Progenitor cell of endocrine pancreas (in vitro differentiated cells): ENCODE data around the gene ZNF488. TPM values are rescaled to one million over a fixed set of nuclear protein-coding genes. Genes with fewer than 3 reads are reported as not detected.
"Not testable (repeated sequence)": the region's sequence is repeated elsewhere in the genome, so short reads cannot be mapped to it uniquely, and the experiment has no call there.

Experiments used
- DNase-seq: peaks from one replicate; pipeline ENCODE4 v3.0.0; 2021; ENCODE audit warnings: low spot score; ENCODE audit not compliant: unreplicated experiment
- H3K27ac Mint-ChIP-seq: 2 replicates; pipeline ENCODE4 v1.8.0; 2021; ENCODE audit warnings: mild to moderate bottlenecking, moderate library complexity, mixed read lengths
- H3K27me3 Mint-ChIP-seq: 2 replicates; pipeline ENCODE4 v1.8.0; 2021; ENCODE audit warnings: mixed read lengths
- H3K36me3 Mint-ChIP-seq: 2 replicates; pipeline ENCODE4 v1.8.0; 2022; ENCODE audit warnings: mixed read lengths; ENCODE audit not compliant: insufficient read depth
- H3K4me1 Mint-ChIP-seq: 2 replicates; pipeline ENCODE4 v1.8.0; 2021; ENCODE audit warnings: low read depth, mixed read lengths
- H3K4me3 Mint-ChIP-seq: 2 replicates; pipeline ENCODE4 v1.8.0; 2021; ENCODE audit warnings: low read depth, mild to moderate bottlenecking, moderate library complexity, mixed read lengths
- H3K9me3 Mint-ChIP-seq: 2 replicates; pipeline ENCODE4 v1.8.0; 2021; ENCODE audit warnings: low read depth, mixed read lengths
- CTCF ChIP-seq: fragments of 200-600 bp; sonication (generic); IDR thresholded peaks from one replicate; pipeline ENCODE4 v1.5.0; 2021; ENCODE audit warnings: antibody characterized with exemption, mild to moderate bottlenecking; ENCODE audit not compliant: unreplicated experiment
- total RNA-seq: library from RNA; stranded (reverse); gene quantifications from 2 replicates; pipeline ENCODE4 v1.2.1, GENCODE V29; 2021

The ZNF488 gene
- total RNA-seq, 1 donor from 2014 or later = 1.0 TPM

GRCh38 chr10:47388879-47389278 lies 4.8 kb upstream of the ZNF488 start:
- Mint-ChIP-seq H3K4me3 (no peak overlapping the region), H3K36me3 (no peaks in the 10 kb centered on the region), H3K27ac (no peak overlapping the region), H3K9me3 (no peaks in the 10 kb centered on the region), H3K27me3 (peaks cover 33% of the 10 kb centered on the region), H3K4me1 (peaks cover 4% of the 10 kb centered on the region)
- no peak for TF ChIP-seq CTCF
- DNase-seq = no peak

GRCh38 chr10:47386104-47386503 lies 2.0 kb upstream of the ZNF488 start:
- H3K27me3 Mint-ChIP-seq = peaks cover 50% of the 10 kb centered on the region
- peaks cover 17% of the 10 kb centered on the region for H3K4me1 Mint-ChIP-seq
- H3K36me3 Mint-ChIP-seq, H3K4me3 Mint-ChIP-seq, H3K27ac Mint-ChIP-seq, H3K9me3 Mint-ChIP-seq, DNase-seq: not testable (repeated sequence)

GRCh38 chr10:47383261-47384147 lies 589 bp downstream of the ZNF488 start:
- no peak for TF ChIP-seq CTCF
- H3K27me3 Mint-ChIP-seq = peaks cover 67% of the 10 kb centered on the region
- no peaks in the 10 kb centered on the region for H3K36me3 Mint-ChIP-seq
- H3K9me3 Mint-ChIP-seq = no peaks in the 10 kb centered on the region
- DNase-seq = peak; percentile 7
- peak overlapping the region; percentile 77 for H3K4me3 Mint-ChIP-seq
- H3K4me1 Mint-ChIP-seq = peaks cover 29% of the 10 kb centered on the region
- peak overlapping the region; percentile 42 for H3K27ac Mint-ChIP-seq

GRCh38 chr10:47381427-47382379 lies 2.4 kb downstream of the ZNF488 start:
- H3K27me3 Mint-ChIP-seq = peaks cover 66% of the 10 kb centered on the region
- no peak for TF ChIP-seq CTCF
- peaks cover 35% of the 10 kb centered on the region for H3K4me1 Mint-ChIP-seq
- H3K27ac Mint-ChIP-seq = no peak overlapping the region
- H3K36me3 Mint-ChIP-seq = no peaks in the 10 kb centered on the region
- peak; percentile 6 for DNase-seq
- no peak overlapping the region for H3K4me3 Mint-ChIP-seq
- H3K9me3 Mint-ChIP-seq = no peaks in the 10 kb centered on the region

- Mint-ChIP-seq H3K4me1 (peaks cover 35% of the 10 kb centered on the region), H3K27me3 (peaks cover 70% of the 10 kb centered on the region), H3K36me3 (no peaks in the 10 kb centered on the region), H3K27ac (no peak overlapping the region), H3K4me3 (no peak overlapping the region), H3K9me3 (no peaks in the 10 kb centered on the region)
- DNase-seq = peak; percentile 1
- no peak for TF ChIP-seq CTCF
These were observed 3.0 kb downstream of the ZNF488 start for GRCh38 chr10:47381103-47381395.
